Neuron (in vitro differentiated cells): ENCODE measurements around the gene IRF8.
"Not testable (repeated sequence)": the region's sequence is repeated elsewhere in the genome, so short reads cannot be mapped to it uniquely, and the experiment has no call there.

ENCODE experiments used
- H2AFZ ChIP-seq: one replicate; pipeline ENCODE4 v1.6.1; 2013; ENCODE audit warnings: low read depth, mild to moderate bottlenecking, inconsistent platforms, low read length, moderate library complexity
- H3K27me3 ChIP-seq: one replicate; pipeline ENCODE4 v1.6.1; 2013; ENCODE audit warnings: low read length; ENCODE audit not compliant: insufficient read depth
- H3K36me3 ChIP-seq: one replicate; pipeline ENCODE4 v1.6.1; 2013; ENCODE audit warnings: low read length; ENCODE audit not compliant: insufficient read depth
- H3K4me1 ChIP-seq: one replicate; pipeline ENCODE4 v1.6.1; 2013; ENCODE audit warnings: low read length; ENCODE audit not compliant: insufficient read depth
- H3K4me3 ChIP-seq: 2 replicates; pipeline ENCODE4 v1.5.1; 2013; ENCODE audit warnings: mild to moderate bottlenecking, low read length, moderate library complexity
- H3K9me3 ChIP-seq: one replicate; pipeline ENCODE4 v1.6.1; 2013; ENCODE audit warnings: low read length

Gene IRF8

GRCh38 chr16:85874031-85874430, 24.9 kb upstream of the IRF8 start:
- not testable (repeated sequence) for H3K9me3 ChIP-seq

GRCh38 chr16:85878407-85878806, 20.6 kb upstream of the IRF8 start:
- Histone ChIP-seq H3K9me3 (no peaks in the 10 kb centered on the region), H3K27me3 (peaks cover 8% of the 10 kb centered on the region), H3K36me3 (no peaks in the 10 kb centered on the region), H3K4me3 (no peak overlapping the region), H2AFZ (no peak overlapping the region), H3K4me1 (no peaks in the 10 kb centered on the region)

More at GRCh38 chr16:85874031-85874430, 24.9 kb upstream of the IRF8 start:
- not testable (repeated sequence) for H3K36me3 ChIP-seq, H2AFZ ChIP-seq, H3K27me3 ChIP-seq, H3K4me1 ChIP-seq, H3K4me3 ChIP-seq

GRCh38 chr16:85878875-85879274, 20.1 kb upstream of the IRF8 start:
- peaks cover 12% of the 10 kb centered on the region for H3K27me3 ChIP-seq
- no peak overlapping the region for H2AFZ ChIP-seq
- H3K4me1 ChIP-seq: no peaks in the 10 kb centered on the region
- no peaks in the 10 kb centered on the region for H3K9me3 ChIP-seq
- no peaks in the 10 kb centered on the region for H3K36me3 ChIP-seq
- H3K4me3 ChIP-seq: no peak overlapping the region

- Histone ChIP-seq H2AFZ (no peak overlapping the region), H3K27me3 (peaks cover 18% of the 10 kb centered on the region), H3K36me3 (no peaks in the 10 kb centered on the region), H3K4me3 (no peak overlapping the region), H3K9me3 (no peaks in the 10 kb centered on the region), H3K4me1 (no peaks in the 10 kb centered on the region)
Observed at GRCh38 chr16:85879549-85879948, 19.4 kb upstream of the IRF8 start.

GRCh38 chr16:85879975-85880831, 18.8 kb upstream of the IRF8 start:
- H2AFZ ChIP-seq: no peak overlapping the region
- no peaks in the 10 kb centered on the region for H3K36me3 ChIP-seq
- peaks cover 18% of the 10 kb centered on the region for H3K27me3 ChIP-seq
- H3K4me1 ChIP-seq: no peaks in the 10 kb centered on the region
- H3K4me3 ChIP-seq: no peak overlapping the region
- no peaks in the 10 kb centered on the region for H3K9me3 ChIP-seq

GRCh38 chr16:85880861-85881260, 18.1 kb upstream of the IRF8 start:
- Histone ChIP-seq H3K9me3 (no peaks in the 10 kb centered on the region), H3K36me3 (no peaks in the 10 kb centered on the region), H3K4me3 (no peak overlapping the region), H3K4me1 (no peaks in the 10 kb centered on the region), H3K27me3 (peaks cover 18% of the 10 kb centered on the region), H2AFZ (no peak overlapping the region)

- H2AFZ ChIP-seq: no peak overlapping the region
- H3K27me3 ChIP-seq: peaks cover 18% of the 10 kb centered on the region
- H3K4me1 ChIP-seq: no peaks in the 10 kb centered on the region
- H3K4me3 ChIP-seq: no peak overlapping the region
- H3K36me3 ChIP-seq: no peaks in the 10 kb centered on the region
- no peaks in the 10 kb centered on the region for H3K9me3 ChIP-seq
Observed at GRCh38 chr16:85881436-85881835, 17.5 kb upstream of the IRF8 start.

- Histone ChIP-seq H3K4me3 (no peak overlapping the region), H3K36me3 (no peaks in the 10 kb centered on the region), H3K4me1 (no peaks in the 10 kb centered on the region), H2AFZ (no peak overlapping the region), H3K27me3 (peaks cover 23% of the 10 kb centered on the region), H3K9me3 (no peaks in the 10 kb centered on the region)
Observed at GRCh38 chr16:85882181-85882810, 16.7 kb upstream of the IRF8 start.

GRCh38 chr16:85883813-85884212, 15.1 kb upstream of the IRF8 start:
- Histone ChIP-seq H2AFZ (no peak overlapping the region), H3K36me3 (no peaks in the 10 kb centered on the region), H3K4me3 (no peak overlapping the region), H3K27me3 (peaks cover 29% of the 10 kb centered on the region), H3K4me1 (no peaks in the 10 kb centered on the region), H3K9me3 (no peaks in the 10 kb centered on the region)

- H3K4me1 ChIP-seq: no peaks in the 10 kb centered on the region
- H2AFZ ChIP-seq: no peak overlapping the region
- H3K27me3 ChIP-seq: peaks cover 39% of the 10 kb centered on the region
- H3K36me3 ChIP-seq: no peaks in the 10 kb centered on the region
- H3K9me3 ChIP-seq: no peaks in the 10 kb centered on the region
- no peak overlapping the region for H3K4me3 ChIP-seq
Observed at GRCh38 chr16:85884808-85885463, 14.0 kb upstream of the IRF8 start.

GRCh38 chr16:85885537-85885936, 13.4 kb upstream of the IRF8 start:
- Histone ChIP-seq H3K27me3 (peaks cover 36% of the 10 kb centered on the region), H3K4me1 (no peaks in the 10 kb centered on the region), H2AFZ (no peak overlapping the region), H3K9me3 (no peaks in the 10 kb centered on the region), H3K4me3 (no peak overlapping the region), H3K36me3 (no peaks in the 10 kb centered on the region)

GRCh38 chr16:85888405-85889331, 10.3 kb upstream of the IRF8 start:
- H3K4me1 ChIP-seq: no peaks in the 10 kb centered on the region
- no peaks in the 10 kb centered on the region for H3K36me3 ChIP-seq
- peaks cover 43% of the 10 kb centered on the region for H3K27me3 ChIP-seq
- no peak overlapping the region for H2AFZ ChIP-seq
- H3K4me3 ChIP-seq: no peak overlapping the region
- H3K9me3 ChIP-seq: no peaks in the 10 kb centered on the region
